Heart left ventricle (tissue), 16 donors: ENCODE results near the gene CTTNBP2NL. TPM values are rescaled to one million over a fixed set of nuclear protein-coding genes. Genes with fewer than 3 reads are reported as not detected.
A peak's percentile ranks its signal among the peaks of the same experiment; 100 is the strongest.
"Not testable (repeated sequence)": the region's sequence is repeated elsewhere in the genome, so short reads cannot be mapped to it uniquely, and the experiment has no call there.

Experiments used
- ATAC-seq, 4 donors: fragments of 200-7000 bp; cut with Tn5 transposase; one replicate each; pipeline ENCODE4 v1.9.1; 2020 to 2022; ENCODE audit warnings: moderate library complexity in 4 of 4, mild to moderate bottlenecking in 3 of 4, moderate number of reproducible peaks in 1 of 4
- DNase-seq, 5 donors: peaks; one replicate each; pipeline ENCODE4 v3.0.0-alpha.2; 2020
- H3K27ac ChIP-seq, 12 donors: fragments of 200-600 bp; sonication (generic) in 4 of 12; one replicate each; pipeline versions ENCODE4 v1.5.0 to v1.8.0; 2016 to 2022; ENCODE audit warnings: mild to moderate bottlenecking in 2 of 12
- H3K27me3 ChIP-seq, 9 donors: fragments of 200-600 bp; sonication (generic) in 2 of 9; one replicate each; pipeline versions ENCODE4 v1.5.1 to v1.8.0; 2016 to 2022; ENCODE audit warnings: mild to moderate bottlenecking in 3 of 9
- H3K36me3 ChIP-seq, 9 donors: fragments of 200-600 bp; sonication (generic) in 2 of 9; one replicate each; pipeline versions ENCODE4 v1.5.0 to v1.8.0; 2018 to 2022; ENCODE audit warnings: mild to moderate bottlenecking in 2 of 9
- H3K4me1 ChIP-seq, 12 donors: fragments of 200-600 bp; sonication (generic) in 4 of 12; one replicate each; pipeline versions ENCODE4 v1.5.0 to v1.8.0; 2016 to 2022; ENCODE audit warnings: mild to moderate bottlenecking in 3 of 12
- H3K4me3 ChIP-seq, 12 donors: fragments of 200-600 bp; sonication (generic) in 4 of 12; one replicate each; pipeline versions ENCODE4 v1.5.0 to v1.8.0; 2017 to 2022; ENCODE audit warnings: mild to moderate bottlenecking in 9 of 12, moderate library complexity in 4 of 12
- H3K9me3 ChIP-seq, 12 donors: fragments of 200-600 bp; sonication (generic) in 4 of 12; one replicate each; pipeline versions ENCODE4 v1.5.0 to v1.8.0; 2016 to 2022; ENCODE audit warnings: mild to moderate bottlenecking in 1 of 12
- CTCF ChIP-seq, 12 donors: fragments of 200-600 bp; sonication (generic) in 4 of 12; IDR thresholded peaks; one replicate each; pipeline versions ENCODE4 v1.5.0 to v1.8.0; 2018 to 2022; ENCODE audit warnings: antibody characterized with exemption in 12 of 12, mild to moderate bottlenecking in 5 of 12
- POLR2A ChIP-seq, 2 donors: fragments of 450-650 bp; IDR thresholded peaks; one replicate each; pipeline ENCODE4 v1.6.1; 2017; ENCODE audit warnings: antibody characterized with exemption in 2 of 2, mild to moderate bottlenecking in 2 of 2, moderate library complexity in 2 of 2
- WGBS, 4 donors: extraction: QIAGEN DNeasy Blood & Tissue Kit in 2 of 4; methylation state at CpG; one replicate each; pipeline versions ENCODE4 v1.1.5 to v1.1.7; 2013 to 2018; 5-methylcytosine and 5-hydroxymethylcytosine counted together
- intact Hi-C, 10 donors: fragments of 100-400 bp; cut with DNase I; formaldehyde crosslinking; loops; one replicate each; pipeline versions ENCODE4 v1.11.1 to v1.14.2; 2022
- polyA plus RNA-seq, 2 donors: library from polyadenylated mRNA; stranded (reverse); fragments of 200-250 nt; gene quantifications; one replicate each; pipeline ENCODE4 v1.2.3, GENCODE V29; 2013
- total RNA-seq, 9 donors: library from RNA; depleted of rRNA in 2 of 9; stranded (reverse); fragments of >200 nt in 2 of 9; fragmentation: NEBNext Ultra II Directional in 3 of 9; extraction: Animal tissue kit (Norgen Biotek cat#: 25700) in 3 of 9; gene quantifications; one replicate each; pipeline versions ENCODE4 v1.1.0 to v1.2.4, GENCODE V29; 2016 to 2023
- donor health status: ischemic (EF 13 %, LVEDD 7.1; RV severe dilation, severe dysfunction).
- donor health status: healthy with polysubstance abuse.
- donor health status: DM: no; HTN: yes; CAD: no.
- donor health status: DM: no; HTN: no; CAD: no.
- donor health status: ischemic (EF 25% LVEDD 6.9; RV normal size, moderate dysfunction).
- donor health status: ischemic (EF 25% LVEDD 5.7; RV mildly dilated, moderate dysfunction).
- donor health status: healthy.
- donor health status: DM: yes; HTN: yes; CAD: no.
- donor health status: ischemic (EF 35%, LVEDD 5.7; RV mildly dilated, moderate dysfunction).
- donor health status: nonischemic (EF 11% LVEDD 7.7; RV severe dilation, severe dysfunction).
- donor health status: DM: yes; HTN: yes; CAD: no.
- donor health status: PGD.
- donor health status: ischemic (EF 29% LVEDD 5.4; RV normal size, mild dysfunction).
- donor health status: nonischemic (EF 23%, LVEDD 6.1; RV moderate dilation, normal function).

Gene CTTNBP2NL
- total and polyA plus RNA-seq, 11 donors = 4.6 to 22.8 (median 14.1) TPM

GRCh38 chr1:112396653-112397471 is 848 bp downstream of the CTTNBP2NL start:
- Histone ChIP-seq H3K27ac (peak overlapping the region; percentile 72 to 98 (median 95)), H3K4me1 (peaks cover 0 to 78% (median 44%) of the 10 kb centered on the region in 12 donors), H3K9me3 (no peaks in the 10 kb centered on the region), H3K4me3 (peak overlapping the region; percentile 61 to 99 (median 88)), H3K27me3 (no peaks in the 10 kb centered on the region), H3K36me3 (no peaks in the 10 kb centered on the region)
- DNase-seq (no peak), ATAC-seq (no peak)
- WGBS, 4 donors = 6 to 8% (median 7%) methylated on average over 11 of the region's 11 CpGs
- intact Hi-C loops = loop anchor here in 6 of 10 donors (5.0 to 10.0 kb wide), 5 partner anchors 40 to 310 kb away; partner anchors contain the start of genes CAPZA1 (in 3 of the 6), ST7L (in 3 of the 6), MOV10 (in 2 of the 6) and RHOC (in 1 of the 6)
- no peak for TF ChIP-seq POLR2A (IDR thresholded peaks at IDR 0.05)
- TF ChIP-seq CTCF (IDR thresholded peaks at IDR 0.05) = no peak

- Histone ChIP-seq H3K36me3 (no peaks in the 10 kb centered on the region), H3K27me3 (no peaks in the 10 kb centered on the region), H3K4me3 (peak overlapping the region in 8 of 12 donors; percentile 73 to 99 (median 88)), H3K27ac (peak overlapping the region in 2 of 12 donors; percentile 5 to 96), H3K4me1 (peaks cover 0 to 83% (median 44%) of the 10 kb centered on the region in 12 donors), H3K9me3 (no peaks in the 10 kb centered on the region)
- TF ChIP-seq CTCF (IDR thresholded peaks at IDR 0.05) = no peak
- TF ChIP-seq POLR2A (IDR thresholded peaks at IDR 0.05) = no peak
- ATAC-seq (no peak), DNase-seq (no peak)
- intact Hi-C loops = loop anchor here in 6 of 10 donors (5.0 to 10.0 kb wide), 5 partner anchors 39 to 309 kb away; partner anchors contain the start of genes CAPZA1 (in 3 of the 6), ST7L (in 3 of the 6), MOV10 (in 2 of the 6) and RHOC (in 1 of the 6)
- 58 to 70% (median 63%) methylated on average over 4 of the region's 4 CpGs for WGBS, 4 donors
Observed at GRCh38 chr1:112397841-112398240, 1.8 kb downstream of the CTTNBP2NL start.

GRCh38 chr1:112399456-112399855 is 3.4 kb downstream of the CTTNBP2NL start:
- H3K4me1 ChIP-seq = peaks cover 5 to 79% (median 47%) of the 10 kb centered on the region in 12 donors
- no peaks in the 10 kb centered on the region for H3K9me3 ChIP-seq
- ATAC-seq (no peak), DNase-seq (no peak)
- WGBS, 4 donors = 73 to 80% (median 79%) methylated on average over 4 of the region's 4 CpGs
- intact Hi-C loops = loop anchor here in 6 of 10 donors (5.0 to 10.0 kb wide), 5 partner anchors 38 to 308 kb away; partner anchors contain the start of genes CAPZA1 (in 3 of the 6), ST7L (in 3 of the 6), MOV10 (in 2 of the 6) and RHOC (in 1 of the 6)
- peaks cover 0 to 3% (median 0%) of the 10 kb centered on the region in 9 donors for H3K36me3 ChIP-seq
- H3K4me3 ChIP-seq = no peak overlapping the region
- TF ChIP-seq POLR2A (IDR thresholded peaks at IDR 0.05) = no peak
- TF ChIP-seq CTCF (IDR thresholded peaks at IDR 0.05) = no peak
- H3K27me3 ChIP-seq = no peaks in the 10 kb centered on the region
- H3K27ac ChIP-seq = peak overlapping the region in 1 of 12 donors; percentile 5

- intact Hi-C loops, H3K27ac ChIP-seq, ATAC-seq, H3K9me3 ChIP-seq, DNase-seq, H3K4me3 ChIP-seq, H3K36me3 ChIP-seq, H3K27me3 ChIP-seq: not testable (repeated sequence)
- H3K4me1 ChIP-seq = peaks cover 0 to 71% (median 36%) of the 10 kb centered on the region in 12 donors
- 85 to 90% (median 89%) methylated on average over 6 of the region's 6 CpGs for WGBS, 4 donors
Observed at GRCh38 chr1:112400706-112401105, 4.7 kb downstream of the CTTNBP2NL start.
